HG03378 (cell line): ENCODE measurements around the gene PBXIP1.

ENCODE experiments used
- ATAC-seq: cut with Tn5 transposase; IDR thresholded peaks from one replicate; pipeline ENCODE4 v1.9.1; 2021; ENCODE audit warnings: mild to moderate bottlenecking, moderate library complexity; ENCODE audit not compliant: unreplicated experiment

The PBXIP1 gene, protein sequence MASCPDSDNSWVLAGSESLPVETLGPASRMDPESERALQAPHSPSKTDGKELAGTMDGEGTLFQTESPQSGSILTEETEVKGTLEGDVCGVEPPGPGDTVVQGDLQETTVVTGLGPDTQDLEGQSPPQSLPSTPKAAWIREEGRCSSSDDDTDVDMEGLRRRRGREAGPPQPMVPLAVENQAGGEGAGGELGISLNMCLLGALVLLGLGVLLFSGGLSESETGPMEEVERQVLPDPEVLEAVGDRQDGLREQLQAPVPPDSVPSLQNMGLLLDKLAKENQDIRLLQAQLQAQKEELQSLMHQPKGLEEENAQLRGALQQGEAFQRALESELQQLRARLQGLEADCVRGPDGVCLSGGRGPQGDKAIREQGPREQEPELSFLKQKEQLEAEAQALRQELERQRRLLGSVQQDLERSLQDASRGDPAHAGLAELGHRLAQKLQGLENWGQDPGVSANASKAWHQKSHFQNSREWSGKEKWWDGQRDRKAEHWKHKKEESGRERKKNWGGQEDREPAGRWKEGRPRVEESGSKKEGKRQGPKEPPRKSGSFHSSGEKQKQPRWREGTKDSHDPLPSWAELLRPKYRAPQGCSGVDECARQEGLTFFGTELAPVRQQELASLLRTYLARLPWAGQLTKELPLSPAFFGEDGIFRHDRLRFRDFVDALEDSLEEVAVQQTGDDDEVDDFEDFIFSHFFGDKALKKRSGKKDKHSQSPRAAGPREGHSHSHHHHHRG

DNA sequence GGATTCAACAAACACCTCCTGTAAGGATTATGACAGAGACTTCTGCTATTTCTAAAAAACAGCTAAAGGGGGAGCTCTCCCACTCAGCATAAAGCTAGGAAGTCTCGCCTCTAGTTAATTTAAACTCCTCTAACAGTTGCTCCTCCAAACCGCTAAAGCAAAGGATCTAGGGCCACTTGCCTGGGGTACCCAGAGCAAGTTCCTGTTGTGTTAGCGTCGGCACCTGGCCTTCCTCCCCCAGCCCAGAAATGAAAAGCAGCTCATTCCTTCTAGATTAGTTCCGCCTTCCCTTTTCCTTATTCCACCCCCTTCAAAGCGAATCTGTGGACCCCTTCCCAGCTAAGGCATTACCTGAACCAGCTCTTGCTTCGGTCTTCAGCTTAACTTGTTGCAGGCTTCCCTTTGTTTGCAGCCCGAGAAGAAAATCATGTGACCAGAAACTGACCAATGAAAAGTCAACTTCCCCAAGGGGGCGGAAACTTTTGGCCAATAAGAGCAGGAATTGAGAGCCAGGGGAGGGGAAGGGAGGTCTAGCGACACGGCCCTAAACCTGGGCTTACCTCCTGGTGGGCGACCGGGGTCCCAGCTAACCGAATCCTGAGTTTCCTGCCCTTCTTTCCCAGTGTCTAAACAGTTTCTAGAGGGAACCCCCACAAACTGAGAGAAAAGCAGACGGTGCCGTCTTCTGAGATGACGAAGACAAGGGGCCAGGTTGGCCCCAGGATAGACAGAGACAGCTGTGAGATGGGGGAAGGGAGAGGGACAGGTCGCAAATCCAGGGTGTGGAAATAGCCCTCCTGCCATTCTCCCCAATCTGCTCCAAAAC, at the start of gene PBXIP1:
Gene PBXIP1 (minus strand): TSS at position 382 of the 826 bp plus-strand sequence. CDS start 2,378 bp downstream, outside the sequence.
- peak; percentile 43 for ATAC-seq

DNA sequence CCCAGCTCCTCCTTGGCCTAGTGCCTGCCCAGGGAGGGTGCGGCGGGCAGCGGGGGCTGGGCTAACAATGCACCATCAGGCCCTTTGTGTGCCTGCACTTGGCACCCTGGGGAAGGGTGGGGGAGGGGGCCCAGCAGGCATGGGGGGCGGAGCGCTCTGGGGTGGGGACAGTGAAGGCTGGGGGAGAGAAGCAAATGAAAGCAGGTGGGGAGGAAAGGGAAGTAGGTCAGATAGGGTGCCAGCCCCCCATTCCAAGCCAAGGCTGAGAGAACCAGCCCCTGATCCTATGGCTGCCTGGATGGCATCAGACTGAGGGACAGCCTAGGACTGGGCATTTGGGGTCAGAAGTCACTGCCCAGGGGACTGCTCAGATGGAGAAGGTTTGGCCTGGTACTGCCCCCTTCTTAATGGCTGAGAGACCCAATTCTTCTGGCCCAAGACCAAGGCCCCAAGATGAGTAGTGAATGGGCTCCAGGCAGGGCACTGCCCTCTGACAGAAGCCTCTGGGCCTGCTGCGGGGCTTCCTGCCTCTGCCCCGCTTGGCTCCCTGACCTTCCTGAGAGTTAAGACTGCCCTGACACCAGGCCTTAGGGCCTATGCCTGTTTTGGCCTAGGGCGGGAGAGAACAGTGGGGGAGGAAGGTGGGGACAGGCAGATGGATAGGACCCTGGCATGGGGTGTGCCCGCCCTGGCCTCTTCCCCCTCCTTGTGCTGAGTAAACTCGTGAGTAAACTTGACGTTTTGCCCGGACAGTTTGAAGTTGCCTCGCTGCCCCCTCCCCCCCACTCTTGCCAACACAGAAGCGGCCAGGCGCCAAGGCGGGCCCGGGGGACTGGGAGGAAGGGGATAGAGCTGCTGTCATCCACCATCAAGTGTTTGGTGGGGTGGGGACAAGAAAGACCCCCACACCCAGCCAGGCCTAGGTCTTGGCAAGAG, 49.4 kb upstream of the PBXIP1 start:
- ATAC-seq = no peak

DNA sequence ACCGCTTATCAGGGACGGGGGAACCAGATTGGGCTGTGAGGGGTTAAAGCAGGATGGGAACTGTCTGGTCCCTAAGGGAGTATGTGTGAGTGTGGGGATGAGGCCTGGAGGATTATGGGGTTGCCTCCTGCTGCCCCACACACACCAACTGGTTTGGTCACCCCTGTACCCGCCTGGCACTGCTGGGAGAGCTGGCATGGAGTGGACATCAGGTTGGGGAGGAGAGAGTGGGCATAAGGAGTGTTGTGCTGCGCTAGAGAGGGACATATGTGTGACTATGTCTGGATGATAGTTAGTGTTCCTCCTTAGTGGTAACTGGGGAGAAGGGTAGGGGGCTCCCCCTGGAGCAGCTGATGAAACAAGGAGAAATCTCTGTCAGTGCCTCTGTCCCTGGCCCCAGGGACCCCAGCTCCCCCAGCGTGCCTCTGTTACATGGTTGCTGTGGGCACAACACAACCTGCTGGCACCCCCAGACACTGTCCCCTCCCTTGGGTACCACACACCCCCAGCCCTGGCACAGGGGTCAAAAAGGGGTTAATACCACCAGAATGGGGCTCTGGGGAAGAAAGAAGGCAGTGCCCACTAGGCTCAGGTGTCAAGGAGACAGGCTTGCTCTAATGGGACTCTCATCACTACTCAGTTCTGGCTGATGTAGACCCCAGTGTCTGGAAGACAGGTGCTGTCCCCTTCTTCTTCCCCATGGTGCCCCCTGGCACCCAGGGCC, 48.6 kb upstream of the PBXIP1 start:
- ATAC-seq = no peak

DNA sequence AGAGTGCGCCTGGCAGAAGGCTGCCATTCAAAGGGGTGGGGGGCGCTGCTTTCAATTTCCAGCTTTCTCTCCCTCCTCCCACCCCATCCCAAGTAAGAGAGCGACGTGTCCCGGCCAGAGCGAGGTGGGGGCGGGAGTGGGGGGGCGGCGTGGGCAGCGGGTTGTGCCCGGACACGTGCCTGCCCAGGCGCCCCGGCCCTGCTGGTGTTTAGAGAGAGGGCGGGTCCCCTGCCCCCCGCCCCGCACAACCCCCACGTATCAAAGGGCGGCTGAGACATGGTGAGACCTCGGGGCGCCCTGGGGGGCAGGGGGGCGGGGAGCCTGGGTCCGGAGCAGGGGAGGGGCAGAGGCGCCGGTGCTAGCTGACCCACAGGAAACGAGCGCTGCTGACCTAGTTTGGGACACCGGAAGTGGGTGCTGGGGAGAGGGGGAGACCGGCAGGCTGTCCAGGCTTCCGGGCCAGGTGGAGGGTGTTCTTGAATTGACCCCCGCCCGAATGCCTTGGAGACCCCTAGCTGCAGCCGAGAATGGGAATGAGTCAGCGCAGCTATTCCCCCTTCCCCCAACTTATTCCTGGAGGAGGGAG, 48.0 kb upstream of the PBXIP1 start:
- no peak for ATAC-seq

DNA sequence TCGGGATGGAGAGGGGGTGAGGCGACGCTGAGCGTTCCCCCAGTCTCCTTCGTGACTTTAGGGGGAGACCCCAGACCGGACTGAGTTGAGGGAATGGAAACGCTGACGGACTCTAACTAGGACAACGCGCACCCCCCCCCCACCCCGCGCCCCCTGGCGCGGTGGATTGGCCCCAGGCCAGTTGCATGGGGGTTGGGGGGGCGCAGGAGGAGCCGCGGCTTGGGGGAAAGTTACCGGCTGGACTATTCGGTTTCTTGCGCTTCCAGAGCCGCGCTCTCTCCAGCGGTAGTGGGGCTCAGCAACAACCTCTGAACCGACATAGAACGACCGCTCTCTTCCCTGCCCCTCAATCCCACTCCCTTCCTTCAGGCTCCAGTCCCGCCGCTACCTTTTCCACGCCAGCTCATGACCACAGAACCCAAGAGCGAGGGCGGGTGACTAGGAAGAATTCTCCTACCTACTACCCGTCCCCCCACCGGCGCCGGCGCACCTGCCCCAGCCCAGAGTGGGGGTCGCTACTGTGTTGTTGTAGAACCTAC, 47.4 kb upstream of the PBXIP1 start:
- no peak for ATAC-seq

DNA sequence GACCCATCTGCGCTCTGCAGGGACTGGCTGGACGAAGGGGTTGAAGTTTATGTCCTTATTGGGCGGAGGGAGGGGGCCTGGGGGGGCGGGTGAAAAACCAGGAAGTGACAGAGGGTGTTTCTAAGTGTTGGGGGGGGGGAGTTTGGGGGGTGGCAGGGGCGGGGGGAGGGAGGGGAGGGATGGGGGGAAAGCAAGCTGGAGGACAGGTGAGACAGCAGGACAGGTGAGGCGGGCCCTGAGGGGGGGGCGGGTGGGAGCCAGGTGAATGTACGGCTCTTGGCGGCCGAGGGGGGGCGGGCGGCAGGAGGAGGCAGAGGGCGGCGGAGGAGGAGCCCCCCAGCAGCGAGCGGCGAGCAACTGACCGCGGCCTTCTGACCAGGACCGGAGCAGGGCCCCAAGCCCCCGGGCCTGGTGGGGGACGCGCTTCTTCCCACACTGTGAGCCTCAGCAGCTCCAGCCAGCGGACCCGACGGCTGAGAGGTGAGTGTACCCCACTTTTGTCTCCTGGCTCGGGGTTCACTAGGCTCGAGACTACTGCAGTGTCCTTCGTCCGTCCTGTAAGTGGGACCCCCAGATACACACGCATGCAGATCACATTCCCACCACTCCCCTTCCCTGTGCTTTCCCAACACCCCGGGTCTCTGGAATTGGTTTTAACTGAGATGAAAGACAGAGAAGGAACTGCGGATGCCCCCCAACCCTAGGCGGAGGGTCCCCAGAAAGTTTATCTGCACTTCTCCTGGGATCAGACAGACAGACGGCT, 46.7 kb upstream of the PBXIP1 start, which contains the start of gene ZBTB7B:
Gene ZBTB7B (plus strand): TSS at position 339 of the 763 bp plus-strand sequence. CDS start 11,859 bp downstream, outside the sequence.
- no peak for ATAC-seq

DNA sequence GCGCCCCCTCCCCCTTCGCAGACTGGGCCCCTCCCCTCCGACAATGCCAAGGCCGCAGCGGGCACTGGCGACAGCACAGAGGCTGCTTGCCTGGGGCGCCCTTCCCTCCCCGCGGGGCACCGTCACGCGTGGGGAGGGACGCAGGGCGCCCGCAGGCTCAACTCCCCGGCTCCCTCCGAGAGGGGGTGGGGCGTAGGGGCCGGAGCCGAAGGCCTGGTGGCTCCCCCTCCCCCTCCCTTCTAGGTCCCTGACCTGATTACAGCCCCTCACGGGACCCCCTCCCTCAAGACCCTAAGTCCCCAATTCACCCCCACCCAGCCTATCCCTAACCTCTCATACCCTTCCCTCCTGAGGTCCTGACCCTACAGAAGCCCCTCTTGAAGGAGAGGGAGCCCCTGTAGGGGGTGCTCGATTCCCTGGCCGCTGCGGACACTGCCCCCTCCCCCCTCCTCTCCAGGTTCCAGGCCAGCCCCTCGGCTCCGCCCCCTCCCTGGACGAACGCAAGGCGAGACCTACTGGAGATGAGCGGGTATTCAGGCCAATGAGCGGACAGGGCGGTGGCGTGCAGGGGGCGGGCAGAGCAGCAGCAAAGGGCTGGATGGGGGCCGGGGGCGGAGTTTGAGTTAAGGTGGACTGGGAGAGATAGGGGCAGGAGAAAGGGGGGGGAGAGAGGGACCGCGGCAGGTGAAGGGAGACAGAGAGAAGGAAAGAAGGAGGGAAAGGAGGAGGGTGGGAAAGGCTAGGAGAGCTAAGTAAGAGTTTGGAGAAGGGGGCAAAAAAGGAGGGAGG, 46.0 kb upstream of the PBXIP1 start:
- ATAC-seq = peak; percentile 49

DNA sequence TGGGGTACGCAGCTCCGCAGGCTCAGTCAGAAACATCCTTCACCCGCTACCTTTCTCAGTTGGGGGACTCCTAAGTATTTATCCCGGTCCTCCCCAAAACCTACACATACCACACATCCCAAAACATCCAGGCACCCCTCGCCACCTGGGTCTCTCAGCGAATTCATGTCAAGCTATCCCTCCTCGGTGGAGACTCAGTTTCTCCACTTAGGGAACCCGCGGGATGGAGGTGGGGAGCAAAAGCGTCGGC, 45.5 kb upstream of the PBXIP1 start:
- peak; percentile 23 for ATAC-seq

DNA sequence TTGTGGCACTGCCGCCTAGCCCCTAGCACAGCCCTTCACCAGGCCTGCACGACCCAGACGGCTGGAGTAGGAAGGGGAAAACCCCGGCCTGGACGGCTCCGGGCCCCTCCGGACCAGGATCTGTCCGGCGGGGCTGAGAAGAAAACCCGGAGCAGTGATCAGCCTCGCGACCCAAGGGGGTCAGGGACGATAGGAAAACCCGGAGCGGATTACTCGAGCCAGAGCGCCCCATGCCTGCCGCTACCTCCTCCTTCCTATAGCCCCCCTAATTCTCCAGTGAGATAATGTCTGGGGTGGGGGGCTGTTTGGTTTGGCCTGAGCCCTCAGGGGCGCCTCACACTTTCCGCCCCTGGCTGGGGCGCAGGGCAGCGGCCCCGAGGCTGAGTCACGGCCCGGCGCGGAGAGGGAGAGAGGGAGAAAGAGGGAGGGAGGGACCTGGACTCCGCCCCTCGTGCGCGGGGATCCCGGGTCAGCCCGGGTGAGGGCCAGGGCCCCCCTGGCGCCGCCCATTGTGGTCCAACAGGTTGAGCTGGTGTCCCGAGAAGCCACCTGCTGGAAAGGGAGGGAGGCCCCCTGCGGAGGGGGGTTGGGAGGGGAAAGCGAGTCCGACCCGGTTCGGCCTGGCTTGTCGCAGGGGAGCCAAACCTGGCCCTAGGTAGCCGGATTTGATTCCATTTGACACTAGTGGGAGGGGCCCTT, 45.0 kb upstream of the PBXIP1 start:
- peak; percentile 31 for ATAC-seq

DNA sequence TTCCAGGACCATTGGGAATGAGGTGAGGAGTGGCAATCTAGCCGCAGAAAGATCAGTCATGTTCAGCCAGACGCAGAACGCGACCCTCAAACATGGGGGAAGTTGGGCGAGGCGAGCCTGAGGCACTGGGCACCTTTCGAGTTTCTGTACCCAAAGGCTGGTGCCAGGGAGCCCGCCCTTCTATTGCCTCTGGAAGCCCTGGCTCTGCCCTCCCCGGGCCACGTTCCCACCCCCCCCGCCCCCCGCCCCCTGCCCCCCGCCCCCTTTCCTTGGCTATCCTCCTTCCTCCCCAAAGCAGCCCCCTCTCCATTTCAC, 44.5 kb upstream of the PBXIP1 start:
- ATAC-seq = no peak

DNA sequence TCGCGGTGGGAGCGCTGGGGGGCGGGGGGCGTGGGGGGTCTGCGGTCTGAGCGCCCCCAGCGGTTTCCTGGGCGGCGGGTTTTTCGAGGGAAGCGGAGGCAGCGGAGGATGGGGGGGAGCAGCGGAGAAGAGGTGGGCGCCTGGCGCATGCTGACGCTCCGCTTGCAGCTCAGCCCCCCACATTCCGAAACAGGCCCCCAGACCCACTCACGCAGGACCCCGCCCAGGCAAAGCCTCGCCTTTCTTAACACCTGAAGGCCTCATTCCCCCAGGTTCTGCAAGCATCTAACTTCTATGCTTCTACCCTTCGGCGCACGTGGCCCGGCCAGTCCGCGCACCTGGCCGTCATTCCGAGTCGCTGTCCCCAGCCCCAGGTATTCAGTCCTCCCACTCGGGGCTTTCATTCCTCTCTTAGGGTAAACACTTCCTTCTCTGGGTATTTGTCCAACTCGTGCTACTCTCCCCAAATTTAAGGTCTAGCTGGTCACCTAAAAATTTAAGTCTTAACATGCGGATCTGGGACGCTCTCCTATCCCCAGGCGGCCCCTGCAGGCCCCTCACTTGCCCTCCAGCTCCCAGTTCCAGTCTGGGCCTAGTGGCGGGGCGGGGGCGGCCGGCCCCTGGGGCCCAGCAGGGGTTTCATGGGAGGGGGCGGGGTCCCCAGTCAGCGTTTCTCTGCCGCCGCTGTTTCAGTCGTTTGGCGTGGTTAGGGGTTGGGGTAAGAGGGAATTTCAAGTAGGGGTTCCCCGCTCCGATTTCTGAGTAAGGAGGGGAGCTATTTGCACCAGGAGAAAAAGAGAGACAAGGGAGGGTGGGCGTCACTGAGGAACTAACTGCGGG, 43.9 kb upstream of the PBXIP1 start:
- no peak for ATAC-seq

DNA sequence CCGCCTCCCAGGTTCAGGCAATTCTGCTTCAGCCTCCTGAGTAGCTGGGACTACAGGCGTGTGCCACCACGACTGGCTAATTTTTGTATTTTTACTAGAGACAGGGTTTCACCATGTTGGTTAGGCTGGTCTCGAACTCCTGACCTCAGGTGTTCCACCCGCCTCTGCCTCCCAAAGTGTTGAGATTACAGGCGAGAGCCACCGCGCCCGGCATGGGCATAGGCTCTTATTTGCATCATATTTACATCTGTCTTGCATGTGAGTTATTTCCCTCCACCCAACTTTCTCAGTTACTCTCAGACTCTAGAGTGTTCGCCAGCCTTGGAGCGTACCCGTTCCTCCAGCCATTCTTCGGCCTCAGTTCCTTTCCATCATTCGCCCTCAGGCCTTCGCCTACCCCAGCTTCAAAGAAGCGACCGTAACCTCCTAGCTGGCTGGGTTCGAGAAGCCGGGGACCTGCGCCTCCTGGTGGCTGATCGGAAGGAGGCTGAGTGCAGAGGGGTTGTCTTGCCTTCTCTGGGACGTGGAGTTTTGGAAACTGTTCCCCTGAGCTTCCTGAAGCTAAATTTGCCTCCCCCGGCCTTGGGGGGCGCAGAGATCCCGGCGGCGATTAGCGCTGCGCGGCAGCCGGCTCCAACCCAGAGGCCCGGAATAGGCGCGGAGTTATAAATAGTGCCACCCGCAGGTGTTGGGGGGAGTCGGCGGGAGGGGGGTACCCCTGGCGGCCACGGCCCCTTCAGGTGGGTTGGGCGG, 43.1 kb upstream of the PBXIP1 start:
- no peak for ATAC-seq

DNA sequence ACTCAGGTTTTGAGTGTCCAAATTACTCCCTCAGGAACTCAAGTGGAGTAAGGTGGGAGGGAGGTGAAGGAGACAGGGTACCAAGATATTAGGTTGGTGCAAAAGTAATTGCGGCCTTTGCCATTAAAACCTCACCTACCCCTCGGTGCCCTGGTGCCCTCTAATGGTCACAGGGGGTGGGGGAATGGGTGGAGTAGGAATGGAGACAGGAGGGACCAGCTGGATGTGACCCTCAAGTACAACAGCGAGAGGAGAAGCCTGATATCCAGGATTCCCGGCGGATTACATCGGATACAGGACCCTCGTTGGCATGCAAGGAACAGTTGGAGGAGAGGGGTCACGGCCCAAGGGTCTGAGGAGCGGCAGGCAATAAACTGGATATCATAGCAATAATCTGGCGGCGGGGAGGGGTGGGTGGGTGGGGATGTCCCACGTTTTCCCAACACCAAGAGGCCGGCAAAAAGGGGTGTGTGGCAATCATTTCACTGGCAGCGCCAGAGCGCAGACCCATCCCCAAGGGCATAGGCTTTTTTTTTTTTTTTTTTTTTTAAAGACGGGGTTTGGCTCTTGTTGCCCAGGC, 42.4 kb upstream of the PBXIP1 start:
- ATAC-seq = no peak

DNA sequence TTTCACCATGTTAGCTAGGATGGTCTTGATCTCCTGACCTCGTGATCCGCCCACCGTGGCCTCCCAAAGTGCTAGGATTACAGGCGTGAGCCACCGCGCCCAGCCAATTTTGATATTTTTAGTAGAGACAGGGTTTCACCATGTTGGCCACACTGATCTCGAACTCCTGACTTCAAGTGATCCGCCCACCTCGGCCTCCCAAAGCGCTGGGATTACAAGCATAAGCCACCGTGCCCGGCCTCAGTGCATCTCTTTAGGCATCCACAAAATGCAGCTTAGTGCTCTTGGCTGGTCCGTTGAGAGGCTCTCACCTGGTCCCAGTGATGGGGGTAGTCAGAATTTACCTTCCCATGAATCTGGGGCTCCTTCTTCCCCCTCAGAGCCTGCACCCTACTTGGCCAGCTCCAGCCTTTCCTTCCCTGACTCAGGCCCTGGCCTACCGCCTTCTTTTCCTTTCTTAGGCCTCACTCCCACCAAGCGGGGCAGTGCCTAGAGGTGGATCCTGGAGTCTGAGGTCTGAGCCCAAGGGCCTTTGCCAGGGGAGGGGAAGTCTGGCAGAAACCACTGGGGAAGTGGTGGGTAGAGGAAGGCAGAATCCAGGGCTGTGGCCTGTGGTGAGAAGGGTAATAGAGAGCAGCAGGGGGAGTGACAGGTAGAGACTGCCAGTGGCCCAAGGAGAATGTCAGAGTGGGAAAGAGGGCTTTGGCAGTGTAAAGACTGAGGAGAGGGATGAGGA, 41.2 kb upstream of the PBXIP1 start:
- no peak for ATAC-seq
